GM21717 (cell line): ENCODE measurements around the gene KLF9.
"Not testable (repeated sequence)": the region's sequence is repeated elsewhere in the genome, so short reads cannot be mapped to it uniquely, and the experiment has no call there.

Experiments
- ATAC-seq: cut with Tn5 transposase; IDR thresholded peaks from one replicate; pipeline ENCODE4 v1.9.1; 2021; ENCODE audit warnings: mild to moderate bottlenecking, moderate library complexity; ENCODE audit not compliant: unreplicated experiment

The KLF9 gene

GRCh38 chr9:70405808-70406433, 8.5 kb downstream of the KLF9 start:
- ATAC-seq, result peak; percentile 26

GRCh38 chr9:70404261-70404660, 10.2 kb downstream of the KLF9 start:
- no peak for ATAC-seq

GRCh38 chr9:70403618-70404025, 10.8 kb downstream of the KLF9 start:
- no peak for ATAC-seq

- ATAC-seq, result no peak
Observed at GRCh38 chr9:70403166-70403565, 11.3 kb downstream of the KLF9 start.

GRCh38 chr9:70402213-70402612, 12.2 kb downstream of the KLF9 start:
- no peak for ATAC-seq

- not testable (repeated sequence) for ATAC-seq
Observed at GRCh38 chr9:70401241-70401640, 13.2 kb downstream of the KLF9 start.

GRCh38 chr9:70400107-70400892, 14.2 kb downstream of the KLF9 start:
- ATAC-seq, result no peak

- no peak for ATAC-seq
Observed at GRCh38 chr9:70399141-70399540, 15.3 kb downstream of the KLF9 start.

- ATAC-seq, result peak; percentile 98
Observed at GRCh38 chr9:70398145-70398556, 16.3 kb downstream of the KLF9 start.

- no peak for ATAC-seq
Observed at GRCh38 chr9:70395652-70396051, 18.8 kb downstream of the KLF9 start.

GRCh38 chr9:70392850-70393249, 21.6 kb downstream of the KLF9 start:
- ATAC-seq, result no peak

- ATAC-seq, result no peak
Observed at GRCh38 chr9:70392189-70392588, 22.3 kb downstream of the KLF9 start.

GRCh38 chr9:70390933-70391341, 23.5 kb downstream of the KLF9 start:
- ATAC-seq, result no peak

- no peak for ATAC-seq
Observed at GRCh38 chr9:70389621-70390266, 24.7 kb downstream of the KLF9 start.

- no peak for ATAC-seq
Observed at GRCh38 chr9:70389188-70389587, 25.3 kb downstream of the KLF9 start.

- ATAC-seq, result no peak
Observed at GRCh38 chr9:70387663-70388062, 26.8 kb downstream of the KLF9 start.

GRCh38 chr9:70385426-70385825, 29.0 kb downstream of the KLF9 start:
- ATAC-seq, result no peak

- no peak for ATAC-seq
Observed at GRCh38 chr9:70382709-70383605, 31.5 kb downstream of the KLF9 start.

- no peak for ATAC-seq
Observed at GRCh38 chr9:70382046-70382708, 32.3 kb downstream of the KLF9 start.

- ATAC-seq, result no peak
Observed at GRCh38 chr9:70374962-70375618, 39.4 kb downstream of the KLF9 start.
